GM12874 (cell line): Measurements from ENCODE around the gene STT3B.

Experiments
- CTCF ChIP-seq: IDR thresholded peaks from 2 replicates; pipeline ENCODE4 v1.5.1; 2011; ENCODE audit warnings: low read depth, mild to moderate bottlenecking, control low read depth, low read length, moderate library complexity; ENCODE audit not compliant: insufficient read depth

The STT3B gene

GRCh38 chr3:31531992-31532586 lies 636 bp upstream of the STT3B start:
- TF ChIP-seq CTCF: no peak

GRCh38 chr3:31533169-31534064 lies 692 bp downstream of the STT3B start:
- 0 out of 2 replicates have a peak, but pooled peaks have one; percentile 9 for TF ChIP-seq CTCF

GRCh38 chr3:31534065-31534425 lies 1.3 kb downstream of the STT3B start:
- no peak for TF ChIP-seq CTCF

GRCh38 chr3:31536497-31536896 lies 3.8 kb downstream of the STT3B start:
- no peak for TF ChIP-seq CTCF

GRCh38 chr3:31538801-31539200 lies 6.1 kb downstream of the STT3B start:
- no peak for TF ChIP-seq CTCF

GRCh38 chr3:31539275-31539674 lies 6.5 kb downstream of the STT3B start:
- TF ChIP-seq CTCF: no peak

- no peak for TF ChIP-seq CTCF
These were observed 8.4 kb downstream of the STT3B start for GRCh38 chr3:31541089-31541488.
